Posterior cingulate gyrus (tissue), 11 donors: ENCODE data around the gene RNF180.
"Not testable (repeated sequence)": the region's sequence is repeated elsewhere in the genome, so short reads cannot be mapped to it uniquely, and the experiment has no call there.

Experiments used
- DNase-seq, 10 donors: peaks; one replicate each; pipeline versions ENCODE4 v3.0.0 to v3.0.0-alpha.2; 2020 to 2021; ENCODE audit warnings: mixed read lengths in 3 of 10
- intact Hi-C: fragments of 100-400 bp; cut with DNase I; formaldehyde crosslinking; loops from one replicate; pipeline ENCODE4 v1.15.1; 2023

The RNF180 gene

DNA sequence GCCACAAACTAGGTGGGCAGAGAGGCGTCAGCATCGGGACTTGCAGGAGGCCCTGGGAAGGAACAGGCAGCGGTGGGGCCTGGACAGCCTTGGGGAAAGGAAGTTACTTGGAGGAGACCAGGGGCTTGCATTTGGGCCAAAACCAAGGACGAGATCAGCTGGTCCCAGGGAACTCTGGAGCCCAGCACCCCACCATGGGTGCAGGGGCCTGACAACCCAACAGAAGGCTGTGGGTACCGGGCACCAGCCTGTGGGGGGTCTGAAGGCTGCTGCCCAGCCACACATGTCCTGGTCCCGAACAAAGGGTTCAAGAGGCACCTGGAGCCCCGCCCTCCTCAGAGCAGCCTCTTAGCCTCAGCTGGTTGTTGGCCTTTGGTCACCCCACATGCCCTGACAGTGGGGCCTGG lies 61.5 kb downstream of the RNF180 start:
- DNase-seq: peak in 2 of 10 donors; percentile 62 to 66
- intact Hi-C loops: not testable (repeated sequence)

DNA sequence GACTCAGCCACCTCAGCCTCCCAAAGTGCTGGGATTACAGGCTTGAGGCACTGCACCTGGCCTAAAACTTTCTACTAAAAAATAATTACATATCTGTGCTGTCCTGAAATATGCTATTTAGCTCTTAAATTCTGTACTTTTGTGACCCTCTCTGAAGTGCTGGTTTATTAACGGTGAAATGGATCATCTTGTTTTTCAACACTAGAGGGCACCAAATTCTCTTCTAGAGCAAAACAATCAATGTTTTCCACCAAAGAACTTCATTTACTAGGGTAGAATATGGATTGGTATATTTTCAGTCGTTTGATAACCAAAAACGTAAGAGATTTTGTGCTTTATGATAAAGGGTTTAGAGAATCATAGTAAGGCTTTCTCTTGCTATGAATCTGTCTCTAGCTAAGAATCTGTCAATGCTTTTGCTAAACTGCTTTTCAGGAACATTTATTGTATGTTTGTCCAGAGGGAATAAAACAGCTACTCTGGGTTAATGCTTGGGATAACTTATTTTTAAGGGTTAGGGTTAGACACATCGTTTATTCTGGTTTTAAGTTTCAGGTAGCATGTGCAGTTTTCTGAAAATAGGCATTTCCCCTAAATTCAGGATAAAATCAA lies 63.6 kb downstream of the RNF180 start:
- no peak for DNase-seq
- intact Hi-C loops: loop anchor here (1.0 kb wide), 1 partner anchor 383 kb away; no protein-coding TSS in a partner anchor

DNA sequence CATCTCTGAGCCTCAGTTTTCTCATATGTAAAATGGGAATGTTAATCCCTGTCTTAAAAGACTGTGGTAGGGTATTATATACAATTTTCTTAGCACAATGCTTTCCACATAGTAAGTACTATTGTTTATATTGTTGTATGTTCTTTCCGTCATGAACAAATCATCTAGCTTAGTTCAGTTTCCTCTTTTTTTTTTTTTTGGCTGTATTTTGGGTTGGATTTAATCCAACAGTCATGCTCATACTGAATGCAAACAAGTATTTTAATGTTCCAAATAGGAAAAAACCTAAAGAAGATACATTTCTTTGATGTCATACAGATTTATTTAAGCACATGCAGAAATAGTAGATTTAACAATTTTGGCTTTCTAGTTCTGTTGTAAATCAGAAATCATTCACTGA lies 95.1 kb downstream of the RNF180 start:
- intact Hi-C loops: no loop called here
- no peak for DNase-seq

DNA sequence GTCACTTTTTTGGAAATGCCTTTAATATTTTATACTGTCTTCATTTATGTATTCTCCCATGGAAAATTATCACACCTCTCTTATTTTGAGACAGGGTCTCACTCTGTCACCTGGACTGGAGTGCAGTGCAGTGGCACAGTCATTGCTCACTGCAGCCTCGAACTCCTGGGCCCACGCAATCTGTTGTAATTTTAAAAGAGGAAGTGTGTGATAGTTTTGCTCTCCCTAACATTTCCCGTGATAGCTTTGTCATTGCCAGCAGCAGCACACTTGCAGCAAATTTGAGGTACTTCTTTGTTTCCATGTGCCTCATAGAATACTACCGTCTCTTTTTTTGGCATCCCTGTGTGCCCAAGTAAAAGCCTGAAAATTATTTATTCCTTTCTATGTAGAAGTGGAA lies 103.5 kb downstream of the RNF180 start:
- no peak for DNase-seq
- intact Hi-C loops: no loop called here

DNA sequence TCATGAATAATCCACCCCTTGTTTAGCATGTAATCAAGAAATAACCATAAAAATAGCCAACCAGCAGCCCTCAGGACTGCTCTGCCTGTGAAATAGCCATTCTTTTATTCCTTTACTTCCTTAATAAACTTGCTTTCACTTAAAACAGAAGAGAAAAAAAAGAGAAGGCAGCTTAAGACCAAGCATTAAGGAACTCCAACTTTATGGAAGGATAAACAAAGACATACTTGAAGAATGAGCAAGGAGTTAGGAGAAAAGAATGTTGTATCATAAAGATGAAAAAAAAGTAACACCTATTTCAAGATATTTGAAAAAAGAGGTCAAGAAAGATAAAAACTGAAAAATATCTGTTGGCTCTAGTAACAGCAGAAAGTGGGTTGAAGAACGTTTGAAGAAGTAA lies 107.6 kb downstream of the RNF180 start:
- DNase-seq: no peak
- intact Hi-C loops: no loop called here

DNA sequence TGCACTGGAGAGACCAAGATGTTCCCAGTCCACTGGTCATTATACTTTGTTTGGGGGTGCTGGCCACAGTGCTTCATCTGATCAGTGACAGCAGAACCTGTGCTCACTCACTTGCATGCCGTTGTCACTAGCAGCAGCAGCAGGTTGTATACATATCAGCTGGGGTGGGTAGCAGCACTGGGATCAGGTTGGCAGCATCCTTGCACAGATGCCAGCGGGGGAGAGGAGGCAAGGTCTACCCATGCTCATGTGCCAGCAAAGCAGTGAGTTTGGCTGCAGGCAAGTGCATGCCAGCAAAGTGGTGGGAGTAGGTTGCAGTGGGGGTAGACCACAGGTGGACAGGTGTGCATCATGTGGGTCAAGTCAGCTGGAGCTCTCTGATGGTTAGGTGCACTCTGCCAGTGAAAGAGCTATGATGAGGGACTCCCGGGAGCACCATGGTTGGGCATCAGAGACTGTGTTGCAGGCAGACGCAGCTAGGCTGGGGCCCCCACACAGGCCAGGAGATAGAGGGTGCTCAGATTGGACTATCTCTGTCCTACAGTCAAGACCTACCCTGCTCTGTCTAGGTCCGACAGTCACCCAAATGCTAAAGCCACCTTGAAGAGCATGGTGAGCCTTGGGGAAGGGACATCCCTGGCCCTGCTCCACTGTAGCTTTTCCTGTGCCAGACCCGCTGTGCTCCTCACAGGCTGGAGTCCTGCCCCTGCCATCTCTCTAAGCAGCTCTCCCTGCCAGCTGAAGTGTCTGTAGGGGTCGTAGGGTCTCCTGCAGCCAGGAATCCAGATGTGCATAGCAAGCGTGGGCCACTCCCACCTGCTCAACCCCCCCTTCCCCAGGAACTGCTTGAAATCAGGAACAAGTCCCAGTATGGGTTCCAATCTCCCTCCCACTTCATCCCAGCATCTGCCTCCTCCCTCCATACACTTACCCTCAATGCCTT lies 119.8 kb downstream of the RNF180 start:
- DNase-seq: peak in 3 of 10 donors; percentile 30 to 53 (median 51)
- intact Hi-C loops: no loop called here

DNA sequence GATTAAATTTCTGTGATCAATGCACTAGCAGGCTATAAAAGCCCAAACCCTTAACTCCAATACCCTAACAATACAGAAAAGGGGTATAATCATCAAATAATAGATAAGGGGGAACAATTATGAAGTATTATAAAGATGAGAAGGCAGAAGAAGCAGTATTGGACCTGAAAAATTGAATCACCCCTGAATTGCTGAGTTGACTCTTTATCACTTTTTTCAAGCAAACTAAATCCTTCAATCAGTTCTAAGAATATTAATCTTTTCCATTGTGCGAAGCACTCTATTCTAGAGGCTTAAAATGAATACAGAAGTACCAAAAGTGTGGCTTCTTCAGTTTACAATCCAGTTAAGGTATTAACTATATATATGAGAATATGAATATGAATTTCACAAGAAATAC lies 120.7 kb downstream of the RNF180 start:
- intact Hi-C loops: no loop called here

DNA sequence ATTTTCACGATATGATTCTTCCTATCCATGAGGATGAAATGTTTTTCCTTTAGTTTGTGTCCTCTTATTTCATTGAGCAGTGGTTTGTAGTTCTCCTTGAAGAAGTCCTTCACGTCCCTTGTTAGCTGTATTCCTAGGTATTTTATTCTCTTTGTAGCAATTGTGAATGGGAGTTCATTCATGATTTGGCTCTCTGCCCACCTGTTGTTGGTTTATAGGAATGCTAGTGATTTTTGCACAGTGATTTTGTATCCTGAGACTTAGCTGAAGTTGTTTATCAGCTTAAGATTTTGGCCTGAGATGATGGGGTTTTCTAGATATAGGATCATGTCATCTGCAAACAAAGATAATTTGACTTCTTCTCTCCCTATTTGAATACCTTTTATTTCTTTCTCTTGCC lies 122.9 kb downstream of the RNF180 start:
- DNase-seq, intact Hi-C loops: not testable (repeated sequence)

More for the DNA sequence above, 120.7 kb downstream of the RNF180 start:
- no peak for DNase-seq

DNA sequence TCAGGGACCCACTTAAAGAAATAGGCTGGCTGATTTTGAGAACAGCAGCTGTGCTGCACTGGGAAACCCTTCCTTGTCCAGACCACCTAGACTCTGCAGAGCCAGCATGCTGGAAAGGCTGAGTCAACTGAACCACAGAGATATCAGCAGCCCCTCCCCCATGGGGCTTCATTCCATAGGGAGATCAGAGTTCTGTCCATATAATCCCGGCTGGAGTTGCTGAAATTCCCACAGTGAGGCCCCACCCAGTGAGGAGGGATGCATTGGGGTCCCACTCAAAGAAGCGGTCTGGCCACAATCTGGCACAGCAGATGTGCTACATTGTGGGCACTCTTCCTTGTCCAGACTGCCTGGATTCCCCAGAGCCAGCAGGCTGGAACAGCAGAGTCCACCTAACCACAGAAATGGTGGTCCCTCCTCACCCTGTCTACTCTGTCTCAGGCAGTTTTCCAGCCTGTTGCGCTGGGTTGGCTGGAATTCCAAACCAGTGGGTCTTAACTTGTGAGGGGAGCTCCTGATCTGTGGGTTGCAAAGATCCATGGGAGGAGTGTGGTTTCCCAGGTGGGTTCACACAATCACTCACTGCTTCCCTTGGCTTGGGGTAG lies 127.1 kb downstream of the RNF180 start:
- DNase-seq: no peak
- intact Hi-C loops: no loop called here

DNA sequence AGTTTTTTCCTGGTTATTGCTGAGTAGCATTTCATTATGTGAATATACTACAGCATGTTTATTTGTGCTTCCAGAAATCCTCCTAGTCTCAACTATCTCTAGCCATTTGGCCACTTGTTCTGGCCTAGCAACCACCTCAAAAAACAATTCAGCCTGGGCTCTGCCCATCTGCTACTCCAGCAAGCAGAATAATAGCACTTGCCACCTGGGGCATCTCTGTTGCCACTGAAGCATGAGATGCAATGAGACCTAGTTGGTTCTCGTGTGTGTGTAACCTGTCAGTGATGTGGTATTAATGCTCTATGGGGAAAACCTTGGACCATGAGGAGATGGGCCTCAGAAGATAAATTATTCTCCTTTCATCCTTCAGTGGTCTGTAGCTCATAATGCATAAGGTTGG lies 129.5 kb downstream of the RNF180 start:
- no peak for DNase-seq
- intact Hi-C loops: no loop called here

DNA sequence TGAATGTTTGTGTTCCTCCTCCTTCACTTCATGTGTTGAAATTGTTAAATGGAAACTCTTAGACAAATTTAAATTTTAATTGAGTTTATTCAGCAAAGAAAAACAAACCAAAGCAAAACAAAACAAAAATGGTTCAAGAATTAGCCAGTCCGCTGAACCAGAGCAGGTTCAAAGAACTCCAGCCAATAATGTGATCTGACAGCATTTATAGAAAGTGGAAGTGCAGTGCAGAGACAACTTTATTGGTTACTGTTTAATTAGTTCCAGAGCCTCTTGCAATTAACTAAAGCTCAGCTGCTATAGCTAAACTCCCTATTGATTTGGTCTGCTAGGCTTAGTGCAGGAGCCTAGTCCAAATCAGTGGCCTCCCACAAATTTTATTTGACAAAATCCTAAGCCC lies 132.9 kb downstream of the RNF180 start:
- intact Hi-C loops: no loop called here
- DNase-seq: no peak

DNA sequence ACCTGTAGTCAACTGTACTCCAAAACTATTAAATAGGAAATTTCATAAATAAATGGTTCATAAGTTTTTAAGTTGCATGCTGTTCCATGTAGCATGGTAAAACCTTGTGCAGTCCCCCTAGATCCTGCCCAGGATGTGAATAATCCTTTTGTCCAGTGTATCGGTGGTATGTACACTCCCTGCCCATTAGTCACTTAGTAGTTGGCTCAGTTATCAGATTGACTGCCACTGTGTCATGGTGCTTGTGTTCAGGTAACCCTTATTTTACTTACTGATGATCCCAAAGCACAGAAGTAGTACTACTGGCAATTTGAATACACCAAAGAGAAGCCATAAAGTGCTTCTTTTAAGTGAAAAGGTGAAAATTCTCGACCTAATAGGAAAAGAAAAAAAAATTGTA lies 134.2 kb downstream of the RNF180 start:
- no peak for DNase-seq
- intact Hi-C loops: no loop called here

DNA sequence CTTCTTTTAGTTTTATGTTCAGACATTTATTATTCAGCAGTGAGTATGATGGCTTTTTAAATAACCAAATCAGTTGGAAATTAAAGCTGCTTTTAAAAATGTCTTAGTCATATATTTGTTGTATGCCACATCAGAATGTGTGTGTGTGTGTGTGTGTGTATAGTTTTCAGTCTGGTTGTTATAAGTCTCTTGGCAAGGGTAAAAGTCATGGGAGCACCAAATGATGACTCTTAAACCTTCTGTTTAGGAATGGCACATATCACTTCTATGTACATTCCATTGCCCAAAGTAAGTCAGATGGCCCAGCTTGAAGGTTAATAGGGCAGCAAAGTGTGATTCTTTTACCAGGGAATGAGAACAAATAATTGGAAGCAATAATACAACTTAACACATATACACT lies 135.9 kb downstream of the RNF180 start:
- DNase-seq: no peak
- intact Hi-C loops: no loop called here

DNA sequence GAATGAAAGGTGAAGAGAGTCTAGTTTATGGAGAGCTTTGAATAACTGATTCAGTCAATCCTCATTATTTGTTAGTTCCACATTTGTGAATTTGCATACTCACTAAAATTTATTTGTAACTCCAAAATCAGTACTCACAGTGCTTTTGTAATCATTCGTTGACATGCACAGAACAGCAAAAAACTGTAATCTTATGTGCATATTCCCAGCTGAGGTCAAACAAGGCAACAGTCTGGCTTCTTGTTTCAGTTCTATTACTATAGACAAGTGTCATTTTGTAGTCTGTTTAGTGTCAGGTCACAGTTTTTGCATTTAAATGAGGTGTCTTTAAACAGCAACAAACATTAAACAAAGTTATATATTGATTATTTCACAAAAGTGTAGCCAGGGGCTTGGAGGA lies 142.5 kb downstream of the RNF180 start:
- DNase-seq: no peak
- intact Hi-C loops: no loop called here

DNA sequence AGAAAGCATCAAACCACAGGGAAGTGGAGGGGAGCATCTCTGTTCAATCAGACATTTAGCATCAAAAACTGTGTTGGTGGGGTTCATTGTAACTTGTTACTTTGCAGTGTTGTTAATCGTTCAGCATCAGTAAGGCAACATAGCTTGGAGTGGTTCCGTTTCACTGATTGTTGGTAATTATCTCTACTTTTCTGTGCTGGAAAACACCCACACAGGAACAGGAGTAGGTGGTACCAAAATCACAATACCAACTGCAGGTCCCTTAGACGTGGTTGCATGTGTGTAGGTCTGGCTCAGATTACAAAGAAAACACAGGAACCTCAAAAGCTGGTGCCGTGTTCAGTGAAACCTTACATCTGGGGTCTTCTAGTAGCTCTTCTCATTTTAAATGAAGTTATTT lies 146.8 kb downstream of the RNF180 start:
- no peak for DNase-seq
- intact Hi-C loops: no loop called here

DNA sequence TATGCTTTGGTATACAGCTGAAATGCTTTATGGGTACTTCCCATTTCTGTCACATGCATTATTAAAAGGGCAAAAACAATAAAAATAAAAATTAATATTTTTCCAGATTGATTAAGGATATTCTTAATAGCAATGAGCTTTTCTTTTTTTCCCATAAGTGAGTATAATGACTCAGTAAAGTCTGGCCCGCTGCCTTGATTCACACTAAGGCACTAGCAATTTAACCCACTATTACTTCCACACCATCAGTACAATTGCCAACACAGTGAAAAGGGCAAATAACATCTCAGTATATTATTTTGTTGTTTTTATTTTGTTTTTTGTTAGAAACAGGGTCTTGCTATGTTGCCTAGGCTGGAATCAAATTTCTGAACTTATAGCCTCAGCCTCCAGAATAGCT lies 150.1 kb downstream of the RNF180 start:
- intact Hi-C loops: no loop called here
- DNase-seq: no peak

DNA sequence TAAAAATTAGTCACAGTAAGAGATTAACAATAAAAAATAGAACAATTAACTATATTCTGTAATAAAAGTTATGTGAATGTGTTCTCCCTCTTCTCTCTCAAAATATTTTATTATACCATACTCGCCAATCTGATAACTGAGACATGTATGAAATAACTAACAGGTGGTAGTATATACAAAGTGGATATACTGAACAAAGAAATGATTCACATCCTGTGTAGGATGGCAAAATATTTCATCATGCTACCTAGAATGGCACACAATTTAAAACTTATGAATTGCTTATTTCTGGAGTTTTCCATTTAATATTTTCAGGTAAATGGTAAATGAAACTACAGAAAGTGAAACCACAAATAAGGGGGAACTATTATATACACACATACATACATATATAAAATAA lies 152.5 kb downstream of the RNF180 start:
- intact Hi-C loops: no loop called here
- no peak for DNase-seq

DNA sequence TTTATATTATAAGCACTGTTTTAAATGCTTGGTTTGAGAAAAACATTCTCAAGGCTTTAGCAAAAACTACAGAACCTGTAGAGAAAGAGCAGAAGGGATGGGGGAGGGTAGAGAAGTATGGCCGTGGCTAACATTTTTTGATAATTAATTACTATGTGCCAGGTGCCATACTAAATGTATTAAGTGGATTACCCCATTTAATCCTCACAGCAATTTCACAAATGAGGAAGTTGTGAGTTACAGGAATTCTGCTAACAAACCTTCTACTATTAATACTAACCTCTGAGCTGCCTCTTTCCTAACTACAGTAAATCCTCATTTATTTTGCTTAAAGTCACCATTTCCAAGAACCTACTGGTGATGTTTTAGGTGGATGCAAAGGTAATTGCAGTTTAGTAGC lies 157.9 kb downstream of the RNF180 start:
- intact Hi-C loops: no loop called here
- DNase-seq: no peak

DNA sequence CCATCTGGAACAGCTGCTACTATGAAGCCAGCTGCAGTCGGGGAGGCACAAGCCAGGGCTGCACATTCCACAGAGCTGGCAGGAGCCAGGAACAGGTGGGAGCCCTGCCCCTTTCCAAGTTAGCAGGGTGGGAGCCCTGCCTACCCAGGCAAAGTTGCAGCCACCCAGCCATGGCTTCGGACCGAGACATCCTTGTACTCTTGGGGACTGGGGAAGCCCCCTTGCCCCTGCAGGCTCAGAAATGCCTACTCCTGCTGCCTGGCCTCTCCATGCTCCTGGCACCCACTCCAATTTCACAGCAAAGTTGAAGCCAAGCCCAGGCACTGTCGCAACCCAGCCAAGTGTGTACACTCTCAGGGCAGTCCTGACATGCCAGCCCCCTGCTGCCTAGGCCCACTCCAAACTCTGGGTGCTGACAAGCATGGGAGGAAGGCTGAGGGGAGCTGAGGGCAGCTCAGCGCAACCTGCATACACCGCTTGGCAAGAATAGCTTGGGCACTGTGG lies 165.1 kb downstream of the RNF180 start:
- intact Hi-C loops: no loop called here
- peak in 4 of 10 donors; percentile 24 to 74 (median 47) for DNase-seq

DNA sequence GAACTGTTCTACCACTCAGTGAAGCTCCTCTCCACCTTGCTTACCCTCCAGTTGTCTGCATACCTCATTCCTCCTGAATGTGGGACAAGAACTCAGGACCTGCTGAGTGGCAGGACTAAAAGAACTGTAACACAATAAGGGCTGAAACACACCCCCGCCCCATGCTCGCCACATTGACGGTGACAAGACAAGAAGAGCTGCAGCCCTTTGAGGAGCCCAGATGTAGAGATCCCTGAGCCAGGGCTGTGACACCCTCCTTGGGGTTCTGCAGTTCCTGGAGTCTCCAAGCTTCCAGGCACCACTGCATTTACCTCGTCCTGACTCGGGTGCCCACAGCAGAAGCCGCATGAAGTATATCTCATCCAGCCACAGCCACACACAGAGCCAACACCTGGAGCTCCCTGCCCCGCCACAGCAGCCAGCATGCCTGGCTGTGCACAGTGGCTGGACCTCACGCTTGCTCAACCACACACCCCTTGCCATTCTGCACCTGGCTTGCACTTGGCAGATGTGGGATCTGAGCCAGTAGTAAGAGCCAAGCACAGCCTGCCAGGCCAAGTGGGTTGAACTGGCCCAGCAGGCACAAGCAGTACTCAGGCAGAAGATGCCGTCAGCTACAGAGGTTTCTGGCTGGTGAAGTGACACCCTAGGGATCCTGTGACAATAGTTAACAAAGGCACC lies 166.1 kb downstream of the RNF180 start:
- intact Hi-C loops: no loop called here
- peak in 7 of 10 donors; percentile 9 to 79 (median 28) for DNase-seq

DNA sequence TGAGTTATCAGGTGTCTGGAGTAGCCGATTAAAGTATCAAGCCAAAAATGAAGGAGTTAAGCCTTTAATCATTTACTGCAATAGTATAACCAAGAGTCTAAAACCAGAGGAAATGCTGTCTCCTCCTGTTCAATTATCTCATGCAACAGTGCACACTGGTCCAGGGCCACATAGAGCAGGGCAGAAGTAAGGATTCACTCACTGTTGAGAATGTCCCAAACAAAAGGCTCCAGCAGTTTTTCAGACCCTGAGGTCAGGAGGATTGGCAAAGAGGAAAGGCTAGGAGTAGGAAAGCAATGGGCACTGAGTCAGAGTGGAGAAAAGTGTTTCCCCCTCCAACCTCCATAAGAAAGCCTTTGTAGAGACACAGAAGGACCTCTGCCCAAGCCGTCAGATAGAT lies 168.2 kb downstream of the RNF180 start:
- intact Hi-C loops: no loop called here
- no peak for DNase-seq
